Measurements from ENCODE around the gene PLCB3. TPM values are rescaled to one million over a fixed set of nuclear protein-coding genes. Genes with fewer than 3 reads are reported as not detected.

Gene PLCB3
- total and polyA plus RNA-seq, 4 experiments from 2014 or later = 0.71 to 11.9 (median 10.8) TPM; not detected in 1

- peak overlapping the region in 1 of 7 donors; percentile 60 for H3K27ac Mint-ChIP-seq
- Histone ChIP-seq H3K4me3 (ENCODE audit: low read length in 2 of 2) (no peak overlapping the region), H3K9me3 (ENCODE audit: control insufficient read depth in 1 of 2, low read length in 2 of 2) (no peaks in the 10 kb centered on the region), H3K27ac (ENCODE audit: low read depth, low read length) (no peak overlapping the region), H3K4me1 (ENCODE audit: insufficient read depth, low read length) (peaks cover 6% of the 10 kb centered on the region), H3K27me3 (ENCODE audit: insufficient read depth, low read length) (no peaks in the 10 kb centered on the region), H3K36me3 (ENCODE audit: insufficient read depth, low read length) (peaks cover 5% of the 10 kb centered on the region)
- peaks cover 6 to 10% of the 10 kb centered on the region in 2 donors for H3K36me3 Mint-ChIP-seq
- ChIA-PET POLR2A (ENCODE audit: partially characterized antibody) (interaction anchor here (1.9 kb wide), 1 partner anchor 58 kb away, joined by 8 read pairs; the partner anchor contains the start of gene FERMT3), CTCF (ENCODE audit: partially characterized antibody) (interaction anchor here (0.6 to 3.6 kb wide), 6 partner anchors 9 to 627 kb away, joined by 3 to 16 read pairs (median 4); partner anchors contain the start of gene PLCB3)
- intact Hi-C loops (cut with micrococcal nuclease) = no loop called here
- DNase-seq = no peak
- no peaks in the 10 kb centered on the region for H3K9me3 Mint-ChIP-seq
- peaks cover 2 to 14% (median 8%) of the 10 kb centered on the region in 4 donors for H3K4me1 Mint-ChIP-seq
- H3K27me3 Mint-ChIP-seq = no peaks in the 10 kb centered on the region
- peak overlapping the region in 1 of 8 donors; percentile 45 for H3K4me3 Mint-ChIP-seq
Observed at GRCh38 chr11:64263021-64263946, 12.0 kb downstream of the PLCB3 start.

GRCh38 chr11:64263947-64264317 lies 12.6 kb downstream of the PLCB3 start:
- H3K27me3 Mint-ChIP-seq = no peaks in the 10 kb centered on the region
- intact Hi-C loops (cut with micrococcal nuclease) = no loop called here

GRCh38 chr11:64264371-64264852 lies 13.1 kb downstream of the PLCB3 start:
- ChIA-PET CTCF (ENCODE audit: partially characterized antibody) (interaction anchor here (0.6 to 3.6 kb wide), 6 partner anchors 13 to 626 kb away, joined by 3 to 16 read pairs (median 4); partner anchors contain the start of gene PLCB3), POLR2A (ENCODE audit: partially characterized antibody) (interaction anchor here (1.3 to 1.9 kb wide), 4 partner anchors 18 to 59 kb away, joined by 3 to 8 read pairs (median 4); partner anchors contain the start of genes FERMT3, NUDT22, PPP1R14B and PRDX5)
- no peak for DNase-seq
- H3K4me1 ChIP-seq (ENCODE audit: insufficient read depth, low read length) = peaks cover 15% of the 10 kb centered on the region
- Mint-ChIP-seq H3K27me3 (no peaks in the 10 kb centered on the region), H3K4me3 (no peak overlapping the region), H3K36me3 (peaks cover 7 to 8% of the 10 kb centered on the region in 2 donors), H3K4me1 (peaks cover 8 to 22% (median 14%) of the 10 kb centered on the region in 4 donors), H3K9me3 (no peaks in the 10 kb centered on the region), H3K27ac (no peak overlapping the region)
- peaks cover 5% of the 10 kb centered on the region for H3K36me3 ChIP-seq (ENCODE audit: insufficient read depth, low read length)
- intact Hi-C loops (cut with micrococcal nuclease) = no loop called here
- no peak overlapping the region for H3K27ac ChIP-seq (ENCODE audit: low read depth, low read length)
- H3K9me3 ChIP-seq (ENCODE audit: control insufficient read depth in 1 of 2, low read length in 2 of 2) = no peaks in the 10 kb centered on the region
- H3K27me3 ChIP-seq (ENCODE audit: insufficient read depth, low read length) = no peaks in the 10 kb centered on the region
- no peak overlapping the region for H3K4me3 ChIP-seq (ENCODE audit: low read length in 2 of 2)

More at GRCh38 chr11:64263947-64264317, 12.6 kb downstream of the PLCB3 start:
- peaks cover 13% of the 10 kb centered on the region for H3K4me1 ChIP-seq (ENCODE audit: insufficient read depth, low read length)
- H3K36me3 ChIP-seq (ENCODE audit: insufficient read depth, low read length) = peaks cover 5% of the 10 kb centered on the region
- DNase-seq = no peak
- H3K27me3 ChIP-seq (ENCODE audit: insufficient read depth, low read length) = no peaks in the 10 kb centered on the region
- no peak overlapping the region for H3K27ac Mint-ChIP-seq
- peaks cover 8 to 10% of the 10 kb centered on the region in 2 donors for H3K36me3 Mint-ChIP-seq
- ChIA-PET POLR2A (ENCODE audit: partially characterized antibody) (interaction anchor here (1.3 to 1.9 kb wide), 2 partner anchors 38 to 58 kb away, joined by 3 to 8 read pairs; partner anchors contain the start of genes FERMT3, NUDT22 and TRPT1), CTCF (ENCODE audit: partially characterized antibody) (interaction anchor here (0.6 to 3.6 kb wide), 4 partner anchors 13 to 626 kb away, joined by 4 to 16 read pairs (median 6); partner anchors contain the start of gene PLCB3)
- H3K27ac ChIP-seq (ENCODE audit: low read depth, low read length) = no peak overlapping the region
- H3K4me1 Mint-ChIP-seq = peaks cover 6 to 20% (median 13%) of the 10 kb centered on the region in 4 donors
- no peaks in the 10 kb centered on the region for H3K9me3 Mint-ChIP-seq
- no peak overlapping the region for H3K4me3 ChIP-seq (ENCODE audit: low read length in 2 of 2)
- H3K4me3 Mint-ChIP-seq = no peak overlapping the region
- H3K9me3 ChIP-seq (ENCODE audit: control insufficient read depth in 1 of 2, low read length in 2 of 2) = no peaks in the 10 kb centered on the region

GRCh38 chr11:64265176-64266160 lies 14.1 kb downstream of the PLCB3 start:
- ChIA-PET CTCF (ENCODE audit: partially characterized antibody) (interaction anchor here (0.8 to 3.6 kb wide), 4 partner anchors 14 to 66 kb away, joined by 3 to 16 read pairs (median 6); partner anchors contain the start of gene PLCB3), POLR2A (ENCODE audit: partially characterized antibody) (interaction anchor here (1.0 to 1.9 kb wide), 5 partner anchors 19 to 60 kb away, joined by 3 to 8 read pairs (median 4); partner anchors contain the start of genes BAD, FERMT3, NUDT22 and PPP1R14B)
- peaks cover 7 to 24% (median 15%) of the 10 kb centered on the region in 4 donors for H3K4me1 Mint-ChIP-seq
- Histone ChIP-seq H3K27me3 (ENCODE audit: insufficient read depth, low read length) (no peaks in the 10 kb centered on the region), H3K36me3 (ENCODE audit: insufficient read depth, low read length) (no peaks in the 10 kb centered on the region), H3K27ac (ENCODE audit: low read depth, low read length) (no peak overlapping the region), H3K4me3 (ENCODE audit: low read length in 2 of 2) (no peak overlapping the region), H3K9me3 (ENCODE audit: control insufficient read depth in 1 of 2, low read length in 2 of 2) (no peaks in the 10 kb centered on the region), H3K4me1 (ENCODE audit: insufficient read depth, low read length) (peaks cover 15% of the 10 kb centered on the region)
- peaks cover 0 to 3% (median 0%) of the 10 kb centered on the region in 8 donors for H3K9me3 Mint-ChIP-seq
- peaks cover 0 to 15% of the 10 kb centered on the region in 2 donors for H3K36me3 Mint-ChIP-seq
- no peak overlapping the region for H3K4me3 Mint-ChIP-seq
- peaks cover 0 to 4% of the 10 kb centered on the region in 2 donors for H3K27me3 Mint-ChIP-seq
- intact Hi-C loops (cut with micrococcal nuclease) = no loop called here
- no peak for DNase-seq
- H3K27ac Mint-ChIP-seq = no peak overlapping the region

- peaks cover 15% of the 10 kb centered on the region for H3K4me1 ChIP-seq (ENCODE audit: insufficient read depth, low read length)
- ChIA-PET POLR2A (ENCODE audit: partially characterized antibody) (interaction anchor here (6.8 to 6.9 kb wide), 2 partner anchors 18 to 20 kb away, joined by 233 to 289 read pairs; partner anchors contain the start of genes BAD, FKBP2, GPR137 and PLCB3), CTCF (ENCODE audit: partially characterized antibody) (interaction anchor here (5.7 to 6.5 kb wide), 2 partner anchors 15 to 60 kb away, joined by 43 to 83 read pairs; partner anchors contain the start of genes FERMT3 and PLCB3)
- H3K9me3 ChIP-seq (ENCODE audit: control insufficient read depth in 1 of 2, low read length in 2 of 2) = no peaks in the 10 kb centered on the region
- H3K27ac Mint-ChIP-seq = no peak overlapping the region
- no peaks in the 10 kb centered on the region for H3K27me3 ChIP-seq (ENCODE audit: insufficient read depth, low read length)
- no peak for DNase-seq
- H3K4me1 Mint-ChIP-seq = peaks cover 7 to 29% (median 15%) of the 10 kb centered on the region in 4 donors
- H3K36me3 ChIP-seq (ENCODE audit: insufficient read depth, low read length) = no peaks in the 10 kb centered on the region
- H3K27me3 Mint-ChIP-seq = peaks cover 0 to 4% of the 10 kb centered on the region in 2 donors
- peaks cover 0 to 17% of the 10 kb centered on the region in 2 donors for H3K36me3 Mint-ChIP-seq
- no peak overlapping the region for H3K27ac ChIP-seq (ENCODE audit: low read depth, low read length)
- H3K4me3 ChIP-seq (ENCODE audit: low read length in 2 of 2) = no peak overlapping the region
- peaks cover 0 to 12% (median 0%) of the 10 kb centered on the region in 8 donors for H3K9me3 Mint-ChIP-seq
- intact Hi-C loops (cut with micrococcal nuclease) = no loop called here
- H3K4me3 Mint-ChIP-seq = peak overlapping the region in 1 of 8 donors; percentile 57
Observed at GRCh38 chr11:64266339-64266738, 15.0 kb downstream of the PLCB3 start.

All from CD4-positive, alpha-beta memory T cell (primary cell).